ENCODE data around the gene TMEM238L. TPM values are rescaled to one million over a fixed set of nuclear protein-coding genes. Genes with fewer than 3 reads are reported as not detected.

TMEM238L gene
- total RNA-seq, 1 experiment from 2014 or later, result not detected

DNA sequence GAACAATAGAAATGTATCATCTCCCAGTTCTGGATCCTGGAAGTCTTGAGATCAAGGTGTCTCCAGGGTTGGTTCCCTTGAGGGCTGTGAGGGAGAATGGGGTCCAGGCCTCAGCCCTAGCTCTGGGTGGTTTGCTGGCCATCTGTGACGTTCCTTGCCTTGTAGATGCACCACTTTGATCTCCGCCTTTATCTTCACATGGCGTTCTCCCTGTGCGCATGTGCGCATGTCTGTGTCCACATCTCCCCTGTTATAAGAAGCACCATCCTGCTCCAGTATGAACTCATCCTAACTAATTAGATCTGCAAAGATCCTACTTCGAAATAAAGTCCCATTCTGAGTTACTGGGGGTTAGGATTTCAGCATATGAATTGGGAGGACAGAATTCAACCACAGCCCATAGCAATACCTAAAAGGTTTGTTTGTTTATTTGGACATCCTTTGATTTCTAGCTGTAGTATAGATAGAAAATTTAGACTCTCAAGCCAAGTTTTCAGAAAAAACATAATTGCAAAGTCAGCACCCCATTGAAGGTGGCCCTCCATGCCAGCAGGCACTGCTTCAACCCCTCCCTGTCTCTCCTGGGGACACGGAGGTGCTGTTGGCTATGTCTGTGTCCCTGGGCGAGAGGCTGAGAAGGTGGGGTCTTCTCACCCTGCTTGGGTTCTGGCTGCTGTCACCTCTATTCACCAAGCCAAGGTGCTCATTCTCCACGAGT lies 2.8 kb upstream of the TMEM238L start:
- Histone ChIP-seq H3K9me3 (ENCODE audit: control insufficient read depth, low read depth, low read length) (no peaks in the 10 kb centered on the region), H2BK20ac (ENCODE audit: low read depth, low read length, poor library complexity, severe bottlenecking) (no peak overlapping the region), H4K20me1 (ENCODE audit: control insufficient read depth, insufficient read depth, insufficient read length) (no peaks in the 10 kb centered on the region), H3K14ac (ENCODE audit: insufficient read depth, low read length) (no peak overlapping the region), H3K23ac (ENCODE audit: insufficient read length, low read depth, low read length) (no peak overlapping the region), H2AK5ac (ENCODE audit: insufficient read length, low read length) (no peak overlapping the region), H4K8ac (replicated peaks; ENCODE audit: insufficient read length, low read depth, low read length) (no peak overlapping the region), H4K5ac (ENCODE audit: insufficient read length, low read depth, low read length) (no peak overlapping the region), H3T11ph (ENCODE audit: low read length) (no peak overlapping the region), H2BK12ac (ENCODE audit: insufficient read length, low read depth, low read length) (no peak overlapping the region), H3K4me1 (ENCODE audit: insufficient read depth, low read length) (no peaks in the 10 kb centered on the region; the same call in 1 of the 2 replicates), H3K79me2 (ENCODE audit: insufficient read depth, low read length) (no peaks in the 10 kb centered on the region), H2AFZ (ENCODE audit: low read length) (no peak overlapping the region), H3K27ac (ENCODE audit: insufficient read length, low read depth, low read length) (no peak overlapping the region), H2BK5ac (ENCODE audit: insufficient read length, low read length) (no peak overlapping the region), H2BK15ac (ENCODE audit: low read depth, low read length) (no peak overlapping the region), H3K4ac (ENCODE audit: low read depth, low read length) (no peak overlapping the region), H3K56ac (ENCODE audit: insufficient read length, low read depth, low read length) (no peak overlapping the region), H3K9ac (ENCODE audit: extremely low read depth, insufficient read length, low read length) (no peak overlapping the region), H3K27me3 (ENCODE audit: insufficient read depth, low read length) (no peaks in the 10 kb centered on the region), H3K18ac (ENCODE audit: insufficient read length, low read depth, low read length) (no peak overlapping the region), H2BK120ac (ENCODE audit: low read depth, low read length, poor library complexity, severe bottlenecking) (no peak overlapping the region), H3K4me2 (ENCODE audit: insufficient read depth, insufficient read length, low read length) (no peak overlapping the region), H3K79me1 (ENCODE audit: insufficient read depth, low read depth, low read length, poor library complexity, severe bottlenecking) (no peaks in the 10 kb centered on the region), H3K23me2 (ENCODE audit: insufficient read length, low read depth, low read length, poor library complexity, severe bottlenecking) (no peaks in the 10 kb centered on the region), H4K91ac (ENCODE audit: insufficient read length, low read depth, low read length) (no peak overlapping the region)
- Mint-ChIP-seq H3K27me3 (ENCODE audit: low read depth) (peaks cover 1% of the 10 kb centered on the region; the same call in 1 of the 2 replicates), H3K27ac (no peak overlapping the region), H3K9me3 (no peaks in the 10 kb centered on the region), H3K4me1 (peaks cover 18 to 23% of the 10 kb centered on the region in 2 experiments), H3K36me3 (ENCODE audit: insufficient read depth in 1 of 3, low read depth in 3 of 3) (no peaks in the 10 kb centered on the region), H3K4me3 (no peak overlapping the region)
- TF ChIP-seq CTCF (conservative IDR thresholded peaks at IDR 0.05), result no peak
- WGBS (ENCODE audit: extremely low coverage, insufficient read length, low lambda C conversion rate), result no CpG with 5 or more reads among the region's 9 CpGs
- DNase-seq, result no peak

Data from H9 (cell line).